HEK293 (cell line): ENCODE results near the gene RBM42.

ENCODE experiments used
- CTCF ChIA-PET: fragments of 350-600 bp; formaldehyde crosslinking; extraction: SDS; loops from one replicate; lab custom pipeline; 2021; ENCODE audit warnings: antibody characterized with exemption; lab: Yijun Ruan, JAX
- POLR2A ChIA-PET: fragments of 300-600 bp; formaldehyde crosslinking; extraction: SDS; loops from one replicate; lab custom pipeline; 2020; ENCODE audit warnings: antibody characterized with exemption, inconsistent platforms; lab: Yijun Ruan, JAX
- H3K27ac ChIP-seq: fragments of 200-500 bp; sonication (Bioruptor generic); 2 replicates; pipeline ENCODE4 v1.5.1; 2014; ENCODE audit warnings: low read depth, low read length, control low read depth, inconsistent platforms; ENCODE audit errors: extremely low read depth
- H3K36me3 ChIP-seq, 2 experiments: fragments of 200-500 bp in 1 of 2; sonication (Bioruptor generic) in 1 of 2; 1 replicate in 1 of 2; 2 replicates in 1 of 2; pipeline ENCODE4 v1.5.1; 2014 to 2017; ENCODE audit warnings: inconsistent platforms in 2 of 2, low read length in 2 of 2; ENCODE audit not compliant: control insufficient read depth in 2 of 2, insufficient read depth in 1 of 2
- H3K4me1 ChIP-seq: fragments of 200-500 bp; sonication (Bioruptor generic); 2 replicates; pipeline ENCODE4 v1.5.1; 2014; ENCODE audit warnings: mild to moderate bottlenecking, low read length, inconsistent platforms; ENCODE audit not compliant: control insufficient read depth, insufficient read depth
- H3K4me3 ChIP-seq: 2 replicates; pipeline ENCODE4 v1.5.1; 2011; ENCODE audit warnings: low read depth, mild to moderate bottlenecking, control low read depth, low read length, moderate library complexity
- H3K9me3 ChIP-seq: fragments of 200-500 bp; sonication (Bioruptor generic); 2 replicates; pipeline ENCODE4 v1.5.1; 2014; ENCODE audit warnings: low read depth, low read length, inconsistent platforms; ENCODE audit not compliant: control insufficient read depth, insufficient read depth
- GFI1B ChIP-seq: fragments of 450-650 bp; formaldehyde crosslinking; IDR thresholded peaks from 2 replicates; pipeline ENCODE4 v1.5.1; 2016; ENCODE audit warnings: missing biosample characterization, missing genetic modification characterization
- KLF1 ChIP-seq: fragments of 450-650 bp; formaldehyde crosslinking; IDR thresholded peaks from 2 replicates; pipeline ENCODE4 v1.5.1; 2016; ENCODE audit warnings: missing biosample characterization, missing genetic modification characterization
- PRDM1 ChIP-seq: fragments of 450-650 bp; formaldehyde crosslinking; IDR thresholded peaks from 2 replicates; pipeline ENCODE4; 2016; ENCODE audit warnings: missing biosample characterization, missing genetic modification characterization
- PRDM10 ChIP-seq: fragments of 450-650 bp; formaldehyde crosslinking; IDR thresholded peaks from 2 replicates; pipeline ENCODE4 v1.5.1; 2016; ENCODE audit warnings: missing biosample characterization, missing genetic modification characterization
- REST ChIP-seq: fragments of 450-650 bp; formaldehyde crosslinking; IDR thresholded peaks from 2 replicates; pipeline ENCODE4 v1.5.1; 2016; ENCODE audit warnings: missing biosample characterization, missing genetic modification characterization
- SP7 ChIP-seq: fragments of 450-650 bp; formaldehyde crosslinking; IDR thresholded peaks from 2 replicates; pipeline ENCODE4 v1.5.1; 2016; ENCODE audit warnings: missing biosample characterization, missing genetic modification characterization
- ZBTB26 ChIP-seq: fragments of 450-650 bp; formaldehyde crosslinking; optimal IDR thresholded peaks from 2 replicates; pipeline ENCODE3; 2016; ENCODE audit warnings: missing biosample characterization, mild to moderate bottlenecking, missing genetic modification characterization
- ZIC2 ChIP-seq: fragments of 450-650 bp; formaldehyde crosslinking; IDR thresholded peaks from 2 replicates; pipeline ENCODE4 v1.5.1; 2016; ENCODE audit warnings: missing biosample characterization, missing genetic modification characterization
- ZNF146 ChIP-seq: fragments of 450-650 bp; formaldehyde crosslinking; IDR thresholded peaks from 2 replicates; pipeline ENCODE4 v1.5.1; 2016; ENCODE audit warnings: missing biosample characterization, missing genetic modification characterization
- ZNF202 ChIP-seq: fragments of 450-650 bp; formaldehyde crosslinking; IDR thresholded peaks from 2 replicates; pipeline ENCODE4 v1.5.1; 2016; ENCODE audit warnings: missing biosample characterization, missing genetic modification characterization, borderline replicate concordance
- ZNF292 ChIP-seq: fragments of 450-650 bp; formaldehyde crosslinking; IDR thresholded peaks from 2 replicates; pipeline ENCODE4 v1.5.1; 2016; ENCODE audit warnings: low read depth, missing biosample characterization, missing genetic modification characterization, borderline replicate concordance
- ZNF362 ChIP-seq: fragments of 450-650 bp; formaldehyde crosslinking; IDR thresholded peaks from 2 replicates; pipeline ENCODE4 v1.5.1; 2016; ENCODE audit warnings: missing biosample characterization, missing genetic modification characterization
- ZNF548 ChIP-seq: fragments of 450-650 bp; formaldehyde crosslinking; IDR thresholded peaks from 2 replicates; pipeline ENCODE4 v1.5.1; 2016; ENCODE audit warnings: missing biosample characterization, missing genetic modification characterization
- ZNF623 ChIP-seq: fragments of 450-650 bp; formaldehyde crosslinking; IDR thresholded peaks from 2 replicates; pipeline ENCODE4 v1.5.1; 2016; ENCODE audit warnings: missing biosample characterization, missing genetic modification characterization
- ZNF658 ChIP-seq: fragments of 450-650 bp; formaldehyde crosslinking; IDR thresholded peaks from 2 replicates; pipeline ENCODE4; 2016; ENCODE audit warnings: missing biosample characterization, missing genetic modification characterization

The RBM42 gene

GRCh38 chr19:35612559-35613321 is 16.1 kb upstream of the RBM42 start, which contains the start of gene HAUS5 (continued):
- TF ChIP-seq GFI1B (tag by site-specific recombination) (no peak; the same call in 1 of the 2 replicates), PRDM1 (peak; percentile 75)

DNA sequence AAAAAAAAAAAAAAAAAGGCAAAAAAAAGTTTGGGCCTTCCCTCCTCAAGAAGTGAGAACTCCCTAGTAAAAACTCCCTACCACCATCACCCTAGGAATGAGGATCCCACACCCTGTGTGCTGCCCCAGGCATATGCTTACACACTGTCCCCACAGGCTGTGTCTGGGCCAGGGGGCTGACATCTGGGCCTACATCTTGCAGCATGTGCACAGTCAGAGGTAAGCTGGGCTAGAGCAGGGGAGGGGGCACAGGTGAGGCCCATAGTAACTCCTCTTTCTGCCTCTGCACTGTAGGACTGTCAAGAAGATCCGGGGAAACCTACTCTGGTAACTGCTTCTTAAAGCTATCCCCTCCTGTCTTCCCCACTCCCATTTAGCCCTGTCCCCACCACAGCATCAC is 15.3 kb upstream of the RBM42 start:
- H3K4me3 ChIP-seq: no peak overlapping the region
- ChIA-PET POLR2A (interaction anchor here (0.7 to 2.3 kb wide), 7 partner anchors 10 to 269 kb away, joined by 3 to 32 read pairs (median 9); partner anchors contain the start of gene COX6B1), CTCF (interaction anchor here (0.9 to 2.5 kb wide), 6 partner anchors 9 to 546 kb away, joined by 3 to 22 read pairs (median 8); no protein-coding TSS in a partner anchor)
- H3K36me3 ChIP-seq: peaks cover 47 to 50% of the 10 kb centered on the region in 2 experiments
- peaks cover 13% of the 10 kb centered on the region for H3K4me1 ChIP-seq
- TF ChIP-seq ZNF658 (tag by site-specific recombination) (no peak), ZNF362 (tag by site-specific recombination) (peak; percentile 85; the same call in 1 of the 2 replicates), ZNF146 (tag by site-specific recombination) (0 out of 2 replicates have a peak, but pooled peaks have one; percentile 1), ZNF548 (tag by site-specific recombination) (no peak), ZNF202 (tag by site-specific recombination) (no peak)
- TF ChIP-seq, all 188 proteins: peak for 2
- H3K27ac ChIP-seq: 0 out of 2 replicates have a peak overlapping the region, but pooled peaks have one; percentile 16
- no peaks in the 10 kb centered on the region; the same call in 1 of the 2 replicates for H3K9me3 ChIP-seq

DNA sequence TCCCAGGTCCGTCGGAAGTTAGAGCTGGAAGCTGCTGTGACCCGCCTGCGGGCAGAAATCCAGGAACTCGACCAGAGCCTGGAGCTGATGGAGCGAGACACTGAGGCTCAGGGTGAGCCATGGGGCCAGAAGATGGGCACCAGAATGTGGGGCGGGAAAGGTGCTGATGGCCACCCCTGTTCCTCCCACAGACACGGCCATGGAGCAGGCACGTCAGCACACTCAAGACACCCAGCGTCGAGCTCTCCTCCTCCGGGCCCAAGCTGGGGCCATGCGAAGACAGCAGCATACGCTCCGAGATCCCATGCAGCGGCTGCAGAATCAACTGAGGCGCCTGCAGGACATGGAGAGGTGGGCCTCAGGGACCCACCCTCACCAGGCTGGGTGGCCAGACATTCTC is 13.8 kb upstream of the RBM42 start:
- POLR2A ChIA-PET: interaction anchor here (1.4 to 1.9 kb wide), 3 partner anchors 8 to 33 kb away, joined by 4 to 9 read pairs (median 6); partner anchors contain the start of gene COX6B1
- CTCF ChIA-PET: interaction anchor here (0.6 to 2.2 kb wide), 4 partner anchors 23 to 105 kb away, joined by 3 to 6 read pairs (median 3); no protein-coding TSS in a partner anchor

More for the DNA sequence above, 13.8 kb upstream of the RBM42 start:
- peaks cover 60 to 63% of the 10 kb centered on the region in 2 experiments for H3K36me3 ChIP-seq
- peaks cover 13% of the 10 kb centered on the region for H3K4me1 ChIP-seq
- TF ChIP-seq KLF1 (no peak), ZIC2 (tag by site-specific recombination) (no peak), PRDM10 (no peak), REST (tag by site-specific recombination) (no peak), SP7 (no peak), ZNF292 (no peak), ZNF623 (tag by site-specific recombination) (no peak), ZNF146 (tag by site-specific recombination) (no peak), ZBTB26 (tag by site-specific recombination) (no peak)
- no peak overlapping the region for H3K4me3 ChIP-seq
- H3K27ac ChIP-seq: no peak overlapping the region
- no peaks in the 10 kb centered on the region for H3K9me3 ChIP-seq
